Fibroblast of skin of right quadriceps (primary cell): ENCODE data around the gene MTHFS.
"Not testable (repeated sequence)": the region's sequence is repeated elsewhere in the genome, so short reads cannot be mapped to it uniquely, and the experiment has no call there.

Experiments
- DNase-seq: peaks from one replicate; pipeline ENCODE4 v3.0.0-alpha.2; 2013

The MTHFS gene

GRCh38 chr15:79896634-79897379 is at the start of gene MTHFS:
MTHFS (minus strand) TSS chr15:79897014; CDS start chr15:79896988, 26 bp downstream.
- DNase-seq, result peak; percentile 76

GRCh38 chr15:79944622-79945021 is 47.8 kb upstream of the MTHFS start:
- no peak for DNase-seq

DNA sequence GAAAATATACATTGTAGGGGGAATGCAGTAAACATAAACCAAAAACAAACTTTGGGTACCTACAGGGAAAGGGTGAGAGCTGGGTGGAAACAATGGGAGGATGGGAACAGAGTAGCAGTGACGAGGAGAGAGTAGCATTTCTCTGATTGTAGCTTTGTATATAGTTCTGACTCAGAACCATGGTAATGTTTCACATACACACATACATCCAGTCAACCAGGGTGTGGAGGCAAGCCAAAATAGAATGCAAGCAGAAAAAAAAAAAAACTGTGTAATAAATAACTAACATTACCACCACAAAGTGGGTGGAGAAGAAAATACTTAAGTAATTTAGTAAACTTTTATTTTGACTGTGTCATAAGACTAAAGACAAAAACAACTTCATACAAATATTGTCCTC is 47.0 kb upstream of the MTHFS start:
- peak; percentile 84 for DNase-seq

GRCh38 chr15:79942741-79943481 is 46.1 kb upstream of the MTHFS start:
- peak; percentile 79 for DNase-seq

DNA sequence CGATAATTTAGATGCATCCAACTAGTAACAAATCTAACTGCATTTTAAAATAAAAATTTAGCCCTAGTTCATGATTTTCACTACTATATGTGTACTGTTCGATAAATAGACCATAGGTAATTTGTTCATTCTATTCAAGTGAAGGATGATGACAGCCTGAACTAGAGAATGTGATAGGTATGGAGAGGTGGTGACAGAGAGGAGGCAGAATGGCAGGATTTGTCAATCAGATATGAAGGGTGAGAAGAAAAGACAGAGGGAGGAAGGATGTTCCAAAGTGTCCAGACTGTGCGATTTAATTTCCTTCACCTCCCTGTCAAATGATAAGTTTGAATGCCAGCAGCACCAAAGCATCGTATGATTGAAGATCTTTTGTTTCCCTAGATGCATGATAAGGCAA is 42.6 kb upstream of the MTHFS start:
- DNase-seq, result no peak

- no peak for DNase-seq
Observed at GRCh38 chr15:79938143-79938542, 41.3 kb upstream of the MTHFS start.

- not testable (repeated sequence) for DNase-seq
Observed at GRCh38 chr15:79935556-79936201, 38.9 kb upstream of the MTHFS start.

GRCh38 chr15:79933231-79933630 is 36.4 kb upstream of the MTHFS start:
- DNase-seq, result no peak

GRCh38 chr15:79932447-79932846 is 35.6 kb upstream of the MTHFS start:
- no peak for DNase-seq

DNA sequence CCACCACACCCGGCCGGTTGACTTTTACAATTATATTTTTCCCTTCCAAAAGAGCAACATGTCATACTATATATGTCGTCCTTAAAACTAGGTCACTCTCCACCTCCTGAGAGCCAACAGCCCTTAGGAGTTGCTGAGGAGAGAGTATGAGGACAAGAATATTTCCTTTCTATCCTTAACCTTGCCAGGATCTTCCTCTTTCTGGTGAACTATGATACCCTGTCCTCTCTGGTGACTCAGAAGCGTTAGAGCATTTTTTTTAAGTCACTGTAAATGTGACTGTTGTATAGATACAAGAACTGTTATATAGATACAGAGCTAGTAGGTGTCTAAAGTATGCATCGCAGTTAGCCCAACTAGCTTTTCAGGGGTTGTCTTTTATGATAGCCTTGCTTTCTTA is 33.7 kb upstream of the MTHFS start:
- no peak for DNase-seq

DNA sequence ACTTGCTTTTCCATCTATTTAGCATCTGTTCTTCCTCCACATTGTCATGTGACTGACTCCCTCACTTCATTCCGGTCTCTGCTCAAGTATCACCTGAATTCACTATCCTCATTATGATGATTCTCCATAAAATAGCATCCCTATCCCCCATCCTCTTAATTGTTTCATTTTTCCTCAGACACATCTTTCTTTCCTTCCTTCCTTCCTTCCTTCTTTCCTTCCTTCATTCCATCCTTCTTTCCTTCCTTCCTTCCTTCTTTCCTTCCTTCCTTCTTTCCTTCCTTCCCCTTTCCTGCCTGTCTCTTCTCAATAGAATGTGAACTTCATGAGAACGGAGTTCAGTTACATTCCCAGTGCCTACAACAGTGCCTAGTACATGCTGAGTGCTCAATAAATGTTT is 32.6 kb upstream of the MTHFS start:
- no peak for DNase-seq

GRCh38 chr15:79926116-79926515 is 29.3 kb upstream of the MTHFS start:
- not testable (repeated sequence) for DNase-seq

GRCh38 chr15:79924379-79924778 is 27.6 kb upstream of the MTHFS start:
- no peak for DNase-seq

GRCh38 chr15:79923515-79924169 is 26.8 kb upstream of the MTHFS start:
- peak; percentile 95 for DNase-seq

- DNase-seq, result peak; percentile 42
Observed at GRCh38 chr15:79923079-79923514, 26.3 kb upstream of the MTHFS start.

DNA sequence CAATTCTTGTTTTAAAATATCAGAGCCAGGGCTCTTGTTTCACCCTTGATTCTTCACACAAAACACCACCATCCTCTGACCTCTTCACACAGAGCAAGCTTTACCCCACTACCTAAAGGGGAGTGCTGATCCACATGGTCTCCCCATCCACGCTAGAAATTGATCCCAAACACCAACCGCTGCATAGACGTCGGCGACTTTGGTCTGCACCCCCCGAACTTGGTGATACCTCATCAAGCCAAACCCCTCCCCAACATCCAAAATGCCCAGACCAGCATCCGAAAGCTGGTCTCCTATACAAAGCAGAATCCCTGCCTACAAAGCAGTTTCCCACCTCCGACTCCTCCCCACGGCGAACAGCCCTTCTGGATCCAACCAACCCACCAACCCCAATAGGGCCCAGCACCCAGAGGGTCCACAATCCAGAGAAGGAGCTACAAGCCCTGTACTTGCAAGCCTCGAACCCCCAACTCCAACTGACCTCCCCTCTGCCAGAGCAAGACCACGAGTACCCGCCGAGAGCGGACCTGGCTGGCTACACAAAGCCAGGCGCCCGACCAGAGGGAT is 25.8 kb upstream of the MTHFS start:
- no peak for DNase-seq

DNA sequence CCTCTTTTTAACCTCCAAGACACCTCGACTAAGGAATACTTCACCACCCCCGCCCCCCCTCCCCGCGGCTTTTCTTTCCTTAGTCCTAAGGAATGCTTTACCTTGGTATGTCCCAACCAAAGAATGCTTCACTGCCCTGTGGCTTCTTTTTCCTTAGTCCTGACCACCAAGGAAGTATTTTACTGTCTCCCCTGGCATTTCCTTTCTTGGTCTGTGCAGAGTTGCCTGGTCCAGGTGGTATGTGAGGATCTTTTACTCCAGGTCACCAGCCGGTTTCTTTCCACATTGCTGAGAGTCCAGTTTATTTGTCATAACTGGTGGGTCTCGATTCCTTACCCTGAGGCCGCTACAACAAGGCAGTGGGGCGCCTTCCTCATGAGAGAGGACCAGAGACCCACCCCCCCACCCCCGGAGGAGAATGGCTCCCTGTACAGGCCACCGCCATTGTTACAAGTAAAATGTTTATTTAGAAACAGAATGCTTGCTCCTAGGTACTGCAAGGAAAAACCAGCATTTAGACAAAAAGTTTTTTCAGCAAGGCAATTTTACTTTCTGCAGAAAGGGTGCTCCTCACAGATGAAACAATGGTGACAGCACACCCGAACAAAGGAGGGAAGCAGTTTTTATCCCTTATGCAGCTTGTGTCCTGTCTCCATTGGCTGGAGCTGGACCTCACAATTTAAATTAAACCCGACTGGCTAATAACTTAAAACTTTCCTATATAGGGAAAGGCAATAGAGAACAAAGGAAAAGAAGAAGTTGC is 23.1 kb upstream of the MTHFS start:
- DNase-seq, result no peak

- no peak for DNase-seq
Observed at GRCh38 chr15:79919090-79919748, 22.4 kb upstream of the MTHFS start.

GRCh38 chr15:79918278-79918677 is 21.5 kb upstream of the MTHFS start:
- DNase-seq, result no peak

DNA sequence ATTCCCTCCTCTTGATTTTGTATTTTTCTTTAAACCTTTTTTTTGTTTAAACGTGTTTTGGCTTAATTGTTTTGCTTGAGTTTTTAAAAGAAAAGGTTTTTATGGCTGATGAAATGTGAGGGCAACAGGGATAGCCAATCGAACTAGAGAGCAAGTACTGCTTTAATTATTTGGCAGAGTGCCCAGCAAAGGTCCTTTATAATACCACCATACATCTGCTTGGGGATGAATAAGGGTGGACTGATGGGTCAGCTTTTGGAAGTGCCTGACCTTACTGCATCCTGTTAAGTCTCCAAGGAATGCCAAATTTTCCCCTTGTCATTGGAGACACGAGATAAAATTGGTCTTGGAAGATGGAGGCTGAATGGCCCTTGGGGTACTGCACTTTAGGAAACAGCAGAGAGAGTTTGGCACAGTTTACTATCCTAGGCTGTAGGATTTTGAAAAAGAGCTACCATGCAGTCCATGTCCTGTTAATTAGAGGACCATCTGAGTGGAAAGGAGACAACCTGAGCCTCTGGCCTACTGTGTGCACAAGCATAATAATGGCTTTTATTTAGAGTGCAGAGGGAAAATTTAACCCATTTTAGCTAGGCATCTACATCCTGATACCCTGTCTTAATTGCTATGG is 19.8 kb upstream of the MTHFS start:
- DNase-seq, result no peak
